ENCODE measurements around the gene ESPNL.

ESPNL gene

DNA sequence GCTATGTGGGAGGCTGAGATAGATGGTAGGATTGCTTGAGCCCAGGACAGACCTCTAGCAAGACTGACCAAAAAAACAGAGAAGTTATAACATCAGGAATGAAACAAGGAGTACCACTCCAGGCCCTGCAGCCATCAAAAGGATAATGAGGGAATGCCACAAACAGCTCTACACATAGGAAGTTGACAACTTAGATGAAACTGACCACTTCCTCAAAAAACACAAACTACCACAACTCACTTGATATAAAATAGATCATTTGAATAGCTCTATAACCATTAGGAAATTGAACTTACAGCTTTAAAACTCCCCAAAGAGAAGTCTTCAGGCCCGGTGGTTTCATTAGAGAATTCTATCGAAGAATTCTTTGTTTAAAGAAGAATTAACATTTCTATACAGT is 12.9 kb upstream of the ESPNL start:
- no peak for TF ChIP-seq CTCF (IDR thresholded peaks at IDR 0.05; ENCODE audit: insufficient read depth, low read depth, low read length, missing control alignments)
- no peak for DNase-seq (ENCODE audit: low read depth)
- H3K4me3 ChIP-seq (ENCODE audit: low read length), result no peak overlapping the region

- no peak for TF ChIP-seq CTCF (IDR thresholded peaks at IDR 0.05; ENCODE audit: insufficient read depth, low read depth, low read length, missing control alignments)
- no peak for DNase-seq (ENCODE audit: low read depth)
- no peak overlapping the region for H3K4me3 ChIP-seq (ENCODE audit: low read length)
Measured at GRCh38 chr2:238090887-238091286, 9.3 kb upstream of the ESPNL start.

DNA sequence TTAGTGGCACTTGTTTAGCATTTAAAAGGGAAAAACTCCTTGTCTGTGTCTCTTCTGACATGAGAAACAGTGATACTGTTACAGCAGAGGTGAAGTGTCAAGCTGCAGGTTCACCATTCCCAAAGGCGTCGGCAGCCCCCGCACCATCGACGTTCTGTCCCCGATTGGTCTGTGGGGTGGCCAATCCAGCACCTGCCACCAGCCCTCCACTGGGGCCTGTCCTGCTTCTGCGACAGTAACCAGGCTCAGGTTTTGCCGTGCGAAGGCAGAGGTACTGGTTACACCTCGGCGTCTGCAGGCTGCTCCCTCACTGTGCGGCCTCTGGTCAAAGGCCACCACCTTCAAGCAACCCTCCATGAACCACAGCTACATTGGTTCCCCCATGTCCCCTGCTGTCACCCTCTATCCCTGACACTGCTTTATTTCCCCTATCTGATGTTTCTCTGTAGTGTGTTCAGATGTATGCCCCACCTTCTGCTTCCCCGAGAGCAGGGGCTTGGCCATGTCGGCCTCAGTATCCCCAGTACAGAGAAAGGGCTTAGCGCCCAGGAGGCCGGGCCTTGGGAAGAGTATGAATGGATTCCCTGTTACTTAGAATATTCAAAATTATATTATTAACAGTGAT is 8.6 kb upstream of the ESPNL start:
- H3K4me3 ChIP-seq (ENCODE audit: low read length), result no peak overlapping the region
- no peak for DNase-seq (ENCODE audit: low read depth)
- no peak for TF ChIP-seq CTCF (IDR thresholded peaks at IDR 0.05; ENCODE audit: insufficient read depth, low read depth, low read length, missing control alignments)

GRCh38 chr2:238092486-238093035 is 7.6 kb upstream of the ESPNL start:
- no peak for TF ChIP-seq CTCF (IDR thresholded peaks at IDR 0.05; ENCODE audit: insufficient read depth, low read depth, low read length, missing control alignments)
- H3K4me3 ChIP-seq (ENCODE audit: low read length), result no peak overlapping the region
- DNase-seq (ENCODE audit: low read depth), result no peak

GRCh38 chr2:238093181-238094140 is 6.7 kb upstream of the ESPNL start:
- no peak for TF ChIP-seq CTCF (IDR thresholded peaks at IDR 0.05; ENCODE audit: insufficient read depth, low read depth, low read length, missing control alignments)
- no peak for DNase-seq (ENCODE audit: low read depth)
- H3K4me3 ChIP-seq (ENCODE audit: low read length), result no peak overlapping the region

GRCh38 chr2:238094438-238095022 is 5.6 kb upstream of the ESPNL start:
- TF ChIP-seq CTCF (IDR thresholded peaks at IDR 0.05; ENCODE audit: insufficient read depth, low read depth, low read length, missing control alignments), result no peak
- no peak for DNase-seq (ENCODE audit: low read depth)
- no peak overlapping the region for H3K4me3 ChIP-seq (ENCODE audit: low read length)
